ENCODE data around the gene SLCO1A2. TPM values are rescaled to one million over a fixed set of nuclear protein-coding genes. Genes with fewer than 3 reads are reported as not detected.
"Not testable (repeated sequence)": the region's sequence is repeated elsewhere in the genome, so short reads cannot be mapped to it uniquely, and the experiment has no call there.

The SLCO1A2 gene, protein sequence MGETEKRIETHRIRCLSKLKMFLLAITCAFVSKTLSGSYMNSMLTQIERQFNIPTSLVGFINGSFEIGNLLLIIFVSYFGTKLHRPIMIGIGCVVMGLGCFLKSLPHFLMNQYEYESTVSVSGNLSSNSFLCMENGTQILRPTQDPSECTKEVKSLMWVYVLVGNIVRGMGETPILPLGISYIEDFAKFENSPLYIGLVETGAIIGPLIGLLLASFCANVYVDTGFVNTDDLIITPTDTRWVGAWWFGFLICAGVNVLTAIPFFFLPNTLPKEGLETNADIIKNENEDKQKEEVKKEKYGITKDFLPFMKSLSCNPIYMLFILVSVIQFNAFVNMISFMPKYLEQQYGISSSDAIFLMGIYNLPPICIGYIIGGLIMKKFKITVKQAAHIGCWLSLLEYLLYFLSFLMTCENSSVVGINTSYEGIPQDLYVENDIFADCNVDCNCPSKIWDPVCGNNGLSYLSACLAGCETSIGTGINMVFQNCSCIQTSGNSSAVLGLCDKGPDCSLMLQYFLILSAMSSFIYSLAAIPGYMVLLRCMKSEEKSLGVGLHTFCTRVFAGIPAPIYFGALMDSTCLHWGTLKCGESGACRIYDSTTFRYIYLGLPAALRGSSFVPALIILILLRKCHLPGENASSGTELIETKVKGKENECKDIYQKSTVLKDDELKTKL
- not detected for total RNA-seq

DNA sequence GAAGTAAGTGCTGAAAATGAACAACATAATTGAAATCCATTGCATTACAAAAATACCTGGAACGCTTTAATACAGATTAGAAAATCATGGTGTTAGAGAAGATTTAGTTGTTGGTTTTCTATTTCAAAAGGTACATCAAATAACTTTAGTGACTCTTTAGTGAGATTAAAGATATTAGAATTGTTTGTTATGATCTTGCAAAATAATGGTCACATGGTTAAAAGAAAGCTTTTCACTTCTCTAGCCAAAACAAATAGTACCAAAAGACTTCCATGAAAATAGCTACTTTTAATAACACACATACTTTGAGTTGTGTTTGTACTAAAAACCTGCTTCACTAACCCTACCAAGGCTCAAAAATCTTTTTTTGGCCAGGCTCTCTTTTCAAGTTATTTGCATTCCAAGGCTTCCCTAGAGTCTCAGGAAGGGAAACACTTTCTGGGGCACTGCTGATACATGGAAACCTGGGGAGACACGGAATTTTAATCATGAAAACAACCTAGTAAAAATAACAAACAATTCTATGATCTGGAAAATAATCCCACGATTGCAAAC is at the start of gene SLCO1A2:
Gene SLCO1A2 (minus strand): TSS at position 147 of the 555 bp plus-strand sequence. CDS start 270 bp downstream, outside the sequence.
- H3K36me3 Mint-ChIP-seq: peaks cover 2% of the 10 kb centered on the region
- H3K27ac Mint-ChIP-seq: no peak within 1 kb of the TSS
- H3K4me1 Mint-ChIP-seq: no peaks in the 10 kb centered on the region
- H3K4me3 Mint-ChIP-seq: no peak within 1 kb of the TSS
- DNase-seq (no peak), ATAC-seq (no peak)
- H3K27me3 Mint-ChIP-seq: peaks cover 3% of the 10 kb centered on the region
- CTCF ChIA-PET: no interaction called here
- H3K9me3 Mint-ChIP-seq (ENCODE audit: low read depth): peaks cover 7% of the 10 kb centered on the region

DNA sequence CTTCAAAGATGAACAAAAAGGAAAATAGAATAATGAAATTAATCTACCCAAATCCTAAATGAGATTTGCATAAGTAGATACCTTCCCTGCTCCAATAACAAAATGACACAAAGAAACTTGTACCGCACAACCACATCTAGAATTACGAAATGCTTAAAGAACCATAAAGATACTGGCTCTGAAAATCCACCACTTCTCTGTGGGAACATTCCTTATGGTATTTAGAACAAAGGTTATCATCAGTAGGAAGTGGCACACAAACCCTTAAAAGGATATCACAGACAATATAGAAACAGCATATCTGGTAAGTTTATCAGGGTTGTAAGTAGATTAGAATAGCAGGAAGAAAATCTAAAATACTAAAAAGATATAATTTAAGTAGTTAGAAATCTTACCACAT is 49.5 kb upstream of the SLCO1A2 start:
- CTCF ChIA-PET: no interaction called here
- no peaks in the 10 kb centered on the region for H3K4me1 Mint-ChIP-seq

DNA sequence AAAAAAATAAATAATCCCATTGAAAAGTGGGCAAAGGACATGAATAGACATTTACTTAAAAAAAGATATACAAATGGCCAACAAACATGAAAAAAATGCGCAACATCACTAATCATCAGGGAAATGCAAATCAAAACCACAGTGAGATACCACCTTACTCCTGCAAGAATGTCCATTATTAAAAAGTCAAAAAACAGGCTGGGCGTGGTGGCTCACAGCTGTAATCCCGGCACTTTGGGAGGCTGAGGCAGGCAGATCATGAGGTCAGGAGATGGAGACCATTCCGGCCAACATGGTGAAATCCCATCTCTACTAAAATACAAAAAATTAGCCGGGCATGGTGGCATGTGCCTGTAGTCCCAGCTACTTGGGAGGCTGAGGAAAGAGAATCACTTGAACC is 46.6 kb upstream of the SLCO1A2 start:
- H3K4me1 Mint-ChIP-seq; DNase-seq; H3K4me3 Mint-ChIP-seq; ATAC-seq; H3K9me3 Mint-ChIP-seq (ENCODE audit: low read depth); H3K36me3 Mint-ChIP-seq; CTCF ChIA-PET; H3K27ac Mint-ChIP-seq: not testable (repeated sequence)
- H3K27me3 Mint-ChIP-seq: peaks cover 11% of the 10 kb centered on the region

More for the DNA sequence above, 49.5 kb upstream of the SLCO1A2 start:
- no peaks in the 10 kb centered on the region for H3K9me3 Mint-ChIP-seq (ENCODE audit: low read depth)
- ATAC-seq (no peak), DNase-seq (no peak)
- H3K36me3 Mint-ChIP-seq: no peaks in the 10 kb centered on the region
- H3K4me3 Mint-ChIP-seq: no peak overlapping the region
- peaks cover 5% of the 10 kb centered on the region for H3K27me3 Mint-ChIP-seq
- H3K27ac Mint-ChIP-seq: no peak overlapping the region

DNA sequence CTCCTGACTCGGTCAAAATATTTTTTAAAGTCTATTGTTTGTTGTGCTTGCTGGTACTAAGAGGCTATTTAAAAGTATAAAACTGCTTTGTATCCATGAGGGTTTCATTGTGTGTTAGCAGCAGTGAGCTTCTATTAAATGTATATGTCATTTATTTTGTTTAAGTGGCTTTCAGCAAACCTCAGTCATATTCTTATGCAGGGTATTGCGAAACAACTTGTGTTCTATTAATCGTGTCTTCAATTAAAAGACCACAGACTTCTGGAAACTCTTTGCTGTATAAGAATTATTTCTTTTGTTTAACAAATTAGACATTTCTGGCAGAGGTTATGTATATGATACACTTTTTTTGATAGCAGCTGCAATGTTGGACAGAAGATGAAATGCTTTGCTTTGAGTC is 44.5 kb upstream of the SLCO1A2 start:
- ATAC-seq: no peak
- H3K36me3 Mint-ChIP-seq: no peaks in the 10 kb centered on the region
- DNase-seq: no peak
- H3K27ac Mint-ChIP-seq: no peak overlapping the region
- H3K27me3 Mint-ChIP-seq: peaks cover 8% of the 10 kb centered on the region
- H3K4me1 Mint-ChIP-seq: no peaks in the 10 kb centered on the region
- H3K4me3 Mint-ChIP-seq: no peak overlapping the region
- H3K9me3 Mint-ChIP-seq (ENCODE audit: low read depth): no peaks in the 10 kb centered on the region
- CTCF ChIA-PET: no interaction called here

DNA sequence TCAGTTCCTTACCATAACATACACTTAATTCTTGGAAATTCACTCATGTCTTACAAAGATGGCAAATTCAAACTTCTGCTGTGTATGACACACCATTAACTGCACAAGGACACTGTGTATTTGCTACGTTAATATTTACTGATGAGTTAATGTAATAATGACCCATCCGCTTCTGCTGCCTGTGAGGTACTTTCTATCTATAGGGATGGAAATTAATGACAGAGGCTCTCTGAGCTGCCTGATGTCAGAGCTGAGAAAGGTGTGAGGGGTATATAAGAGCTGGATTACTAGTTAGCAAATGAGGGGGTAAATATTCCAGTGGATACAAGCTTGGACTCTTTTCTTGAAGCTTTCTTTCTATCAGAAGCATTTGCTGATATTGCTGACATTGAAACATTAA is 37.9 kb upstream of the SLCO1A2 start, which contains the start of gene IAPP:
Gene IAPP (plus strand): TSS at position 301 of the 400 bp plus-strand sequence. CDS start 450 bp downstream, outside the sequence.
- H3K27ac Mint-ChIP-seq: no peak within 1 kb of the TSS

DNA sequence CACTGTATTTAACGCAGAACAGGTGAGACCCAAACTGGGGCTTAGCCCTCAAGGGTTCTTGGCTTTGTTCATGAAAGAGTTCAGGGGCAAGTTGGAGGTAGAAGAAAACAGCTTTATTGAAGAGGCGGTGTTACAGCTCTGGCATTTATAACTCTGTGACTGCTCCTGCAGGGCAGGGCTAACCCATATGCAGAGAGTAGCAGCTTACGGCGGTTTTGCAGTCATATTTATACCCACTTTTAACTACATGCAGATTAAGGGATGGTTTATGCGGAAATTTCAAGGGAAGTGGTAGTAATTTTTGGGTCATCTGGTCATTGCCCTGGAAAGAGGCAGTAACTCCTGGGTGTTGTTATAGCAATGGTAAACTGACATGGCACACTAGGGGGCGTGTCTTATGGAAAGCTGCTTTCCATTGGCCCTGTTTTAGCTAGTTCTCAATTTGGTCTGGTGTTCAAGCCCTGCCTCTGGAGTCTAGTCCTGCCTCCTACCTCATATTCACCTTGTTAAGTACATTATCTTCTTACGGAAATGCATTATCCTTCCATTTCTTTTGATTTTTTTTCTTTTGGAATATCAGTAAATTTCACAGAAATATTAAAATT is 36.2 kb upstream of the SLCO1A2 start:
- no peak for ATAC-seq
- Mint-ChIP-seq H3K9me3 (ENCODE audit: low read depth) (no peaks in the 10 kb centered on the region), H3K36me3 (no peaks in the 10 kb centered on the region), H3K27me3 (peaks cover 5% of the 10 kb centered on the region), H3K4me1 (peaks cover 4% of the 10 kb centered on the region), H3K27ac (no peak overlapping the region), H3K4me3 (no peak overlapping the region)
- no peak for DNase-seq
- CTCF ChIA-PET: no interaction called here

More for the DNA sequence above, 37.9 kb upstream of the SLCO1A2 start, which contains the start of gene IAPP:
- no peaks in the 10 kb centered on the region for H3K9me3 Mint-ChIP-seq (ENCODE audit: low read depth)
- H3K36me3 Mint-ChIP-seq: no peaks in the 10 kb centered on the region
- H3K4me3 Mint-ChIP-seq: no peak within 1 kb of the TSS
- DNase-seq: no peak
- CTCF ChIA-PET: no interaction called here
- peaks cover 8% of the 10 kb centered on the region for H3K27me3 Mint-ChIP-seq
- H3K4me1 Mint-ChIP-seq: peaks cover 4% of the 10 kb centered on the region
- ATAC-seq: no peak

DNA sequence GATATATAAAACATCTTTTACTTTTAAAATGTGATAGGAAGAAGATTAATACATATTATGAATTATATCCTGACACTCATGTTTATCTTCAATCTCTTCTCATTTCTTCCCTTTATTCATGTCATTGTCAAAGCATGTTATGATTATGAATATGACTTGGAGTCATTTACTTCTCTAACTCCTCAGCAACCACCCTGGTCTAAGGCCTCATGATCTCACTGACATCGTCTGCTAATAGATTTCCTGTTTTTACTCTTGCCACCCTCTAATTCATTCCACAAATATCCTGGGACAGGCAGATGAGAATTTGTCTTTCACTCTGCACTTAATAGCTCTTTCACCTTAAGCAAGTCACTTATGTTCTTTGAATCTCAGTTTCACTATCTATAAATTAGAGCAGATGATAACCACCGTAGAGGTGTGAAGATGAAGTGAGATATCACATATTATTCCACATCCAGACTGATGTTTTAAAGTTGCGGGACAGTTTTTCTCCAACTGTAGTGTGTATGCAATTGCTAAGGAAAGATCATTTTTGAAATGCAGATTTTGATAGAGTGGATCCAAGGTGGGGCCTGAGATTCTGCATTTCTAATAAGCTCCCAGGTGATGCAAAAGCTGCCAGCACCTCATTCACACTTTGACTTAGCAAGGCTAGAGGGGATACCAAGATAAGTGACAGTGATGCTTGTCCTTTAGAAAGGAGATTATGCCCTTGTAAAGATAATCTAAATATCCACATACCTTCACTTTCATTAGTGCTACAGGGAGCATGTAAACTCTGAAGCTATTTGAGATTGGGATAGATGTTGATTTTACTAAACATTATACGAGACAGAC is 34.6 kb upstream of the SLCO1A2 start:
- CTCF ChIA-PET: interaction anchor here (1.2 kb wide), 1 partner anchor 13 kb away, joined by 3 read pairs; no protein-coding TSS in a partner anchor
- ATAC-seq (no peak), DNase-seq (no peak)
- Mint-ChIP-seq H3K36me3 (no peaks in the 10 kb centered on the region), H3K4me3 (no peak overlapping the region), H3K27ac (no peak overlapping the region), H3K27me3 (peaks cover 4% of the 10 kb centered on the region), H3K9me3 (ENCODE audit: low read depth) (peaks cover 3% of the 10 kb centered on the region), H3K4me1 (peaks cover 4% of the 10 kb centered on the region)

DNA sequence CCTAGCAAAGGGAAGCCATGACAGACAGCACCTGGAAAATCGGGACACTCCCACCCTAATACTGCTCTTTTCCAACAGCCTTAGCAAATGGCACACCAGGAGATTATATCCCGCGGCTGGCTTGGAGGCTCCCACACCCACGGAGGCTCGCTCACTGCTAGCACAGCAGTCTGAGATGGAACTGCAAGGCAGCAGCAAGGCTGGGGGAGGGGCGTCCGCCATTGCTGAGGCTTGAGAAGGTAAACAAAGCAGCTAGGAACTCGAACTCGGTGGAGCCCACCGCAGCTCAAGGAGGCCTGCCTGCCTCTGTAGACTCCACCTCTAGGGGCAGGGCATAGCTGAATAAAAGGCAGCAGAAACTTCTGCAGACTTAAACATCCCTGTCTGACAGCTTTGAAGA is 25.9 kb upstream of the SLCO1A2 start:
- H3K27me3 Mint-ChIP-seq; H3K9me3 Mint-ChIP-seq (ENCODE audit: low read depth); H3K4me3 Mint-ChIP-seq; ATAC-seq; H3K4me1 Mint-ChIP-seq; H3K36me3 Mint-ChIP-seq; CTCF ChIA-PET; DNase-seq; H3K27ac Mint-ChIP-seq: not testable (repeated sequence)

DNA sequence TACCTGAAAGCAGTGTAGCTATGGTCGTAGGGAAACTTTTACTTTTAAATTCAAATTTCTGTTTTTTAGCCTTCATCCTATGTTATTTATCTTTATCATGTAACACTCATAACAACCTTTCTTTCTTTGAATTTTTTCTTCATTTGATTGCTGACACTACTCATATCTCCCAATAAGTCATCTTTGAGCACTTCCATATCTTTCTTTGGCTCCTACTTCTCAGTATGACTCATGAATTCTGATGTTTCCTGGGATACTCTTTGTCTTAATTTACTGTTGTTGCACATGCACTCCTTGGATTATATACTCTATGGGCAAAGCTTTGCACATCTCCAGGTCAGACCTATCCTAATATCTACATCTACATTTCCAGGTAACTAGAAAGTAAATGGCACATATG is 19.9 kb upstream of the SLCO1A2 start:
- Mint-ChIP-seq H3K36me3 (no peaks in the 10 kb centered on the region), H3K4me3 (no peak overlapping the region), H3K4me1 (no peaks in the 10 kb centered on the region), H3K27ac (no peak overlapping the region), H3K9me3 (ENCODE audit: low read depth) (no peaks in the 10 kb centered on the region), H3K27me3 (peaks cover 11% of the 10 kb centered on the region)
- DNase-seq (no peak), ATAC-seq (no peak)
- CTCF ChIA-PET: no interaction called here

DNA sequence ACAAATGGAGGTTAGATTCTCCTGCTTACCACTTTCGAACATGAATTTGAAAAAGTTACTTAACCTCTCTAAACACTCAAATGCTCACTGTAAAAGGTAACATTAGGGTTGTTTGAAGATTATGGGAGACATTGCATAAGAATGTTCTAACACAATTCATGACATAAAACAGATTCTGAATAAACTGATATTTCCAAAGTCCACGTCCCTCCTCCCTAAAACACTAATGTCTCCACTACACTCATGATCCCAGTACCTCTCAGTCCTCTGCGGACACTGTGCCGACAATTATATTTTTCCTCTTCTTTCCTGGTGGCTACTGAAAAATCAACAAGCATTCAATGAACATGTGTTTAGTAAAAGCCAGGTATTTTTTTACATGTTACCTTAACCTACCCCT is 19.2 kb upstream of the SLCO1A2 start:
- Mint-ChIP-seq H3K4me3 (no peak overlapping the region), H3K9me3 (ENCODE audit: low read depth) (no peaks in the 10 kb centered on the region), H3K36me3 (no peaks in the 10 kb centered on the region), H3K27ac (no peak overlapping the region), H3K4me1 (no peaks in the 10 kb centered on the region), H3K27me3 (peaks cover 11% of the 10 kb centered on the region)
- DNase-seq: no peak
- no peak for ATAC-seq
- CTCF ChIA-PET: no interaction called here

DNA sequence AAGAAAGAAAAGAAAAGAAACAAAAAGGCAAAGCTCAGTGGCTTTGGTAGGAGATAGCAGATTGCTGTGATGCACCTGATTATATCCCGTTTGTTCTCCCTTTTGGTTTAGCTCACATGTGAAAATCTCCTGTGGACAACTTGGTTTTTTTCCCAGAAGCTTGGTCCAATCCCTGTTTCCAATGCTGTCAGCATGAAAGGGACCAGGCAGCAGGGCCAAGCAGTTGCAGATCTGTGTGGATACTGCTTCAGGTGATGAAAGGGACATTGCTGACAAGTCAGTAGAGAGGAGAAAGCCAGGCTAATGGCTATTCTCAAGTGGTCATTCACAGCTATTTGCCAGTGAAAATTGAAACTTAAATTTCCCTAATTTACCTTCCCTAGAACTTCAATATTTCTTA is 18.8 kb upstream of the SLCO1A2 start:
- Mint-ChIP-seq H3K27ac (no peak overlapping the region), H3K27me3 (peaks cover 11% of the 10 kb centered on the region), H3K4me1 (no peaks in the 10 kb centered on the region), H3K4me3 (no peak overlapping the region), H3K9me3 (ENCODE audit: low read depth) (no peaks in the 10 kb centered on the region), H3K36me3 (no peaks in the 10 kb centered on the region)
- DNase-seq (no peak), ATAC-seq (no peak)
- CTCF ChIA-PET: no interaction called here

DNA sequence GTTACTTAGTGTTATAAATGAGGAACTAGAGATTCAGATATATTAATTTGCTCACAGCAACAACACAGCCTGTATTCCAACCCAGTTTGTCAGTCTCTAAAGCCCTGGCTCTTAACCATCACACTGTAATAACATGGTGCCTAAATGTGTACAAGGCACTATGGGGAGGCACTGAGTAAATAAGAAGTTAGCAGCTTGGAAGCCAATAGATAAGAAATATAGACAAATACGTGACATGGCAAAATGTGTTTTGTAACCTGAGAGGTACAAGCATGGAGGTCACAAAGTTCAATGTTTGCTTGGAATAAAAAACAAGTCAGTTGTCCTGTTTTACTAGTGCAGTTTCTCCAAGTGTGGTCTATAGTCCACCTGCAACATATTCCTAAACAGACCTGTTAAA is 16.3 kb upstream of the SLCO1A2 start:
- Mint-ChIP-seq H3K9me3 (ENCODE audit: low read depth) (no peaks in the 10 kb centered on the region), H3K4me3 (no peak overlapping the region), H3K27me3 (peaks cover 9% of the 10 kb centered on the region), H3K36me3 (no peaks in the 10 kb centered on the region), H3K27ac (no peak overlapping the region), H3K4me1 (no peaks in the 10 kb centered on the region)
- CTCF ChIA-PET: no interaction called here
- DNase-seq: no peak
- no peak for ATAC-seq

All from activated CD8-positive, alpha-beta memory T cell treated with anti-CD3 and anti-CD28 coated beads, Interleukin-2, amount 10 ng/mL, durations not matched to agents 7 days and 5 days (primary cell).